GM23338 (cell line): ENCODE measurements around the gene IL17REL. TPM values are rescaled to one million over a fixed set of nuclear protein-coding genes. Genes with fewer than 3 reads are reported as not detected.

Source experiments
- ATAC-seq: fragments of 200-7000 bp; cut with Tn5 transposase; 3 replicates; pipeline ENCODE4 v1.9.1; 2020
- DNase-seq: peaks from one replicate; pipeline ENCODE4 v3.0.0-alpha.2; 2015; ENCODE audit warnings: low spot score
- H2AFZ ChIP-seq: fragments of 200-600 bp; sonication (generic); 2 replicates; pipeline ENCODE4 v1.8.0; 2016; ENCODE audit warnings: antibody characterized with exemption, mild to moderate bottlenecking, moderate library complexity
- H3F3A ChIP-seq: fragments of 200-600 bp; sonication (generic); replicated peaks from 2 replicates; pipeline ENCODE4 v1.8.0; 2017; ENCODE audit warnings: antibody characterized with exemption, mixed run types, low read depth
- H3K27ac ChIP-seq: fragments of 200-600 bp; sonication (generic); 2 replicates; pipeline ENCODE4 v1.6.1; 2016; ENCODE audit warnings: low read depth
- H3K27me3 ChIP-seq: fragments of 200-600 bp; sonication (generic); 2 replicates; pipeline ENCODE4 v1.8.0; 2016; ENCODE audit warnings: mild to moderate bottlenecking, mixed run types, moderate library complexity; ENCODE audit not compliant: insufficient read depth
- H3K36me3 ChIP-seq: fragments of 200-600 bp; sonication (generic); 2 replicates; pipeline ENCODE4 v1.8.0; 2016; ENCODE audit warnings: mild to moderate bottlenecking; ENCODE audit not compliant: insufficient read depth
- H3K4me1 ChIP-seq: fragments of 200-600 bp; sonication (generic); 2 replicates; pipeline ENCODE4 v1.8.0; 2016; ENCODE audit warnings: mild to moderate bottlenecking, moderate library complexity; ENCODE audit not compliant: insufficient read depth
- H3K4me2 ChIP-seq: fragments of 200-600 bp; sonication (generic); 2 replicates; pipeline ENCODE4 v1.7.1; 2017; ENCODE audit warnings: mixed run types
- H3K4me3 ChIP-seq: fragments of 200-600 bp; sonication (generic); 2 replicates; pipeline ENCODE4 v1.6.1; 2016; ENCODE audit warnings: mixed run types
- H3K79me2 ChIP-seq: fragments of 200-600 bp; sonication (generic); replicated peaks from 2 replicates; pipeline ENCODE4 v1.8.0; 2017; ENCODE audit warnings: mild to moderate bottlenecking; ENCODE audit not compliant: insufficient read depth
- H3K9me2 ChIP-seq: fragments of 200-600 bp; sonication (generic); 2 replicates; pipeline ENCODE4 v1.8.0; 2017; ENCODE audit not compliant: insufficient read depth
- H4K20me1 ChIP-seq: fragments of 200-600 bp; sonication (generic); replicated peaks from 2 replicates; pipeline ENCODE4 v1.8.0; 2017; ENCODE audit warnings: mild to moderate bottlenecking; ENCODE audit not compliant: insufficient read depth
- H3K27ac Mint-ChIP-seq: 2 replicates; pipeline ENCODE4 v1.8.0; 2020; ENCODE audit warnings: inconsistent platforms, mild to moderate bottlenecking, moderate library complexity, mixed read lengths
- H3K27me3 Mint-ChIP-seq: 3 replicates; pipeline ENCODE4 v1.8.0; 2022; ENCODE audit warnings: low read depth, mild to moderate bottlenecking, moderate library complexity, mixed read lengths, inconsistent platforms; ENCODE audit not compliant: insufficient read depth, poor library complexity
- H3K36me3 Mint-ChIP-seq: 3 replicates; pipeline ENCODE4 v1.8.0; 2021; ENCODE audit warnings: low read depth, mild to moderate bottlenecking, inconsistent platforms, moderate library complexity, mixed read lengths
- H3K4me1 Mint-ChIP-seq: 3 replicates; pipeline ENCODE4 v1.8.0; 2020; ENCODE audit warnings: mild to moderate bottlenecking, inconsistent platforms, mixed read lengths
- H3K4me3 Mint-ChIP-seq: 3 replicates; pipeline ENCODE4 v1.8.0; 2021; ENCODE audit warnings: moderate library complexity, mild to moderate bottlenecking, inconsistent platforms, mixed read lengths
- H3K9me3 Mint-ChIP-seq: 3 replicates; pipeline ENCODE4 v1.8.0; 2020; ENCODE audit warnings: moderate library complexity, mild to moderate bottlenecking, inconsistent platforms, mixed read lengths
- EZH2phosphoT487 ChIP-seq: fragments of 200-600 bp; sonication (generic); IDR thresholded peaks from one replicate; pipeline ENCODE4 v1.8.1; 2018; ENCODE audit warnings: antibody characterized with exemption; ENCODE audit not compliant: unreplicated experiment
- REST ChIP-seq: IDR thresholded peaks from one replicate; pipeline ENCODE4 v1.6.1; 2018; ENCODE audit warnings: antibody characterized with exemption; ENCODE audit not compliant: unreplicated experiment
- STAT1 ChIP-seq: IDR thresholded peaks from one replicate; pipeline ENCODE4 v1.6.1; 2016; ENCODE audit warnings: antibody characterized with exemption; ENCODE audit not compliant: unreplicated experiment
- polyA plus RNA-seq: library from polyadenylated mRNA; unstranded; fragments of >200 nt; fragmentation: Nextera tagmentation; extraction: Ambion mirVana; gene quantifications from 2 replicates; pipeline ENCODE4 v1.2.1, GENCODE V29; 2016
- total RNA-seq: library from RNA; depleted of rRNA; stranded (reverse); fragments of >200 nt; shearing (Covaris generic); gene quantifications from 2 replicates; pipeline ENCODE4 v1.2.3, GENCODE V29; 2014
- TF ChIP-seq, protein P1 (sequence below): fragments of 250-450 bp; sonication (Bioruptor Pico); IDR thresholded peaks from 2 replicates; pipeline ENCODE4 v1.5.0; 2020; ENCODE audit warnings: mild to moderate bottlenecking, moderate library complexity
- TF ChIP-seq, protein P2 (sequence below), 2 experiments: fragments of 200-600 bp in 1 of 2; sonication (generic) in 1 of 2; conservative IDR thresholded peaks; 2 replicates each; pipeline versions ENCODE4 v1.5.1 to v1.6.1; 2016 to 2017; ENCODE audit warnings: antibody characterized with exemption in 2 of 2, low read depth in 2 of 2, mild to moderate bottlenecking in 2 of 2, moderate library complexity in 1 of 2

Gene IL17REL
- total and polyA plus RNA-seq, 2 experiments from 2014 or later: 0.31 TPM; not detected in 1

DNA sequence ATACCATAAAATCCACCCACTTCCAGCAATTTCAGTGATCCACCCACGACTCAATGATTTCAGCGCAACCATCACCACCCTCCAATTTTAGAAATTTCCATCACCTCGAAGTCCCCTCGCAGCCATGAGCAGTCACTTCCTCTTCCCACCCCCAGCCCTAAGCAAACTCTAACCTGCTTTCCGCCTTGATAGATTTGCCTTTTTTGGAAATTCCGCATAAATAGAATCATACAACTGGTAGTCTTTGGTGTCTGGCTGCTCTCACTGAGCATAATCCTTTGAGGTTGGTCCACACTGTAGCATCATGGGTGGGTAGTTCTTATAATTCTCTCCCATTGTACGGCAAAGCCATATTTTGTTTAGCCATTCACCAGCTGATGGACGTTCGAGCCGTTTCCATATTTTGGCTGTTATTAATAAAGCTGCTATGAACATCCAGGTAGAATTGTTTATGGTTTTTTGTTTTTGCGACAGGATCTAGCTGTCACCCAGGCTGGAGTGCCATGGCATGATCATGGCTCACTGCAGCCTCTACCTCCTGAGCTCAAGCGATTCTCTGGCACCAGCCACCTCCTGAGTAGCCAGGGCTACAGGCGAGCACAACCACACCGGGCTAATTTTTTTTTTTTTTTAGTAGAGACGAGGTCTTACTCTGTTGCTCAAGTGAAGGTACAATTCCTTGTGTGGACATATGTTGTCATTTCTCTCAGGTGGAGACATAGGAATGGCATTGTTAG is 36.0 kb downstream of the IL17REL start (continued):
- TF ChIP-seq, protein P1, sequence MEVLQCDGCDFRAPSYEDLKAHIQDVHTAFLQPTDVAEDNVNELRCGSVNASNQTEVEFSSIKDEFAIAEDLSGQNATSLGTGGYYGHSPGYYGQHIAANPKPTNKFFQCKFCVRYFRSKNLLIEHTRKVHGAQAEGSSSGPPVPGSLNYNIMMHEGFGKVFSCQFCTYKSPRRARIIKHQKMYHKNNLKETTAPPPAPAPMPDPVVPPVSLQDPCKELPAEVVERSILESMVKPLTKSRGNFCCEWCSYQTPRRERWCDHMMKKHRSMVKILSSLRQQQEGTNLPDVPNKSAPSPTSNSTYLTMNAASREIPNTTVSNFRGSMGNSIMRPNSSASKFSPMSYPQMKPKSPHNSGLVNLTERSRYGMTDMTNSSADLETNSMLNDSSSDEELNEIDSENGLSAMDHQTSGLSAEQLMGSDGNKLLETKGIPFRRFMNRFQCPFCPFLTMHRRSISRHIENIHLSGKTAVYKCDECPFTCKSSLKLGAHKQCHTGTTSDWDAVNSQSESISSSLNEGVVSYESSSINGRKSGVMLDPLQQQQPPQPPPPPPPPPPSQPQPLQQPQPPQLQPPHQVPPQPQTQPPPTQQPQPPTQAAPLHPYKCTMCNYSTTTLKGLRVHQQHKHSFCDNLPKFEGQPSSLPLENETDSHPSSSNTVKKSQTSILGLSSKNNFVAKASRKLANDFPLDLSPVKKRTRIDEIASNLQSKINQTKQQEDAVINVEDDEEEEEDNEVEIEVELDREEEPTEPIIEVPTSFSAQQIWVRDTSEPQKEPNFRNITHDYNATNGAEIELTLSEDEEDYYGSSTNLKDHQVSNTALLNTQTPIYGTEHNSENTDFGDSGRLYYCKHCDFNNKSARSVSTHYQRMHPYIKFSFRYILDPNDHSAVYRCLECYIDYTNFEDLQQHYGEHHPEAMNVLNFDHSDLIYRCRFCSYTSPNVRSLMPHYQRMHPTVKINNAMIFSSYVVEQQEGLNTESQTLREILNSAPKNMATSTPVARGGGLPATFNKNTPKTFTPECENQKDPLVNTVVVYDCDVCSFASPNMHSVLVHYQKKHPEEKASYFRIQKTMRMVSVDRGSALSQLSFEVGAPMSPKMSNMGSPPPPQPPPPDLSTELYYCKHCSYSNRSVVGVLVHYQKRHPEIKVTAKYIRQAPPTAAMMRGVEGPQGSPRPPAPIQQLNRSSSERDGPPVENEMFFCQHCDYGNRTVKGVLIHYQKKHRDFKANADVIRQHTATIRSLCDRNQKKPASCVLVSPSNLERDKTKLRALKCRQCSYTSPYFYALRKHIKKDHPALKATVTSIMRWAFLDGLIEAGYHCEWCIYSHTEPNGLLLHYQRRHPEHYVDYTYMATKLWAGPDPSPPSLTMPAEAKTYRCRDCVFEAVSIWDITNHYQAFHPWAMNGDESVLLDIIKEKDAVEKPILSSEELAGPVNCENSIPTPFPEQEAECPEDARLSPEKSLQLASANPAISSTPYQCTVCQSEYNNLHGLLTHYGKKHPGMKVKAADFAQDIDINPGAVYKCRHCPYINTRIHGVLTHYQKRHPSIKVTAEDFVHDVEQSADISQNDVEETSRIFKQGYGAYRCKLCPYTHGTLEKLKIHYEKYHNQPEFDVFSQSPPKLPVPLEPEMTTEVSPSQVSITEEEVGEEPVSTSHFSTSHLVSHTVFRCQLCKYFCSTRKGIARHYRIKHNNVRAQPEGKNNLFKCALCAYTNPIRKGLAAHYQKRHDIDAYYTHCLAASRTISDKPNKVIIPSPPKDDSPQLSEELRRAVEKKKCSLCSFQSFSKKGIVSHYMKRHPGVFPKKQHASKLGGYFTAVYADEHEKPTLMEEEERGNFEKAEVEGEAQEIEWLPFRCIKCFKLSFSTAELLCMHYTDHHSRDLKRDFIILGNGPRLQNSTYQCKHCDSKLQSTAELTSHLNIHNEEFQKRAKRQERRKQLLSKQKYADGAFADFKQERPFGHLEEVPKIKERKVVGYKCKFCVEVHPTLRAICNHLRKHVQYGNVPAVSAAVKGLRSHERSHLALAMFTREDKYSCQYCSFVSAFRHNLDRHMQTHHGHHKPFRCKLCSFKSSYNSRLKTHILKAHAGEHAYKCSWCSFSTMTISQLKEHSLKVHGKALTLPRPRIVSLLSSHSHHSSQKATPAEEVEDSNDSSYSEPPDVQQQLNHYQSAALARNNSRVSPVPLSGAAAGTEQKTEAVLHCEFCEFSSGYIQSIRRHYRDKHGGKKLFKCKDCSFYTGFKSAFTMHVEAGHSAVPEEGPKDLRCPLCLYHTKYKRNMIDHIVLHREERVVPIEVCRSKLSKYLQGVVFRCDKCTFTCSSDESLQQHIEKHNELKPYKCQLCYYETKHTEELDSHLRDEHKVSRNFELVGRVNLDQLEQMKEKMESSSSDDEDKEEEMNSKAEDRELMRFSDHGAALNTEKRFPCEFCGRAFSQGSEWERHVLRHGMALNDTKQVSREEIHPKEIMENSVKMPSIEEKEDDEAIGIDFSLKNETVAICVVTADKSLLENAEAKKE: no peak
- TF ChIP-seq, protein P2, sequence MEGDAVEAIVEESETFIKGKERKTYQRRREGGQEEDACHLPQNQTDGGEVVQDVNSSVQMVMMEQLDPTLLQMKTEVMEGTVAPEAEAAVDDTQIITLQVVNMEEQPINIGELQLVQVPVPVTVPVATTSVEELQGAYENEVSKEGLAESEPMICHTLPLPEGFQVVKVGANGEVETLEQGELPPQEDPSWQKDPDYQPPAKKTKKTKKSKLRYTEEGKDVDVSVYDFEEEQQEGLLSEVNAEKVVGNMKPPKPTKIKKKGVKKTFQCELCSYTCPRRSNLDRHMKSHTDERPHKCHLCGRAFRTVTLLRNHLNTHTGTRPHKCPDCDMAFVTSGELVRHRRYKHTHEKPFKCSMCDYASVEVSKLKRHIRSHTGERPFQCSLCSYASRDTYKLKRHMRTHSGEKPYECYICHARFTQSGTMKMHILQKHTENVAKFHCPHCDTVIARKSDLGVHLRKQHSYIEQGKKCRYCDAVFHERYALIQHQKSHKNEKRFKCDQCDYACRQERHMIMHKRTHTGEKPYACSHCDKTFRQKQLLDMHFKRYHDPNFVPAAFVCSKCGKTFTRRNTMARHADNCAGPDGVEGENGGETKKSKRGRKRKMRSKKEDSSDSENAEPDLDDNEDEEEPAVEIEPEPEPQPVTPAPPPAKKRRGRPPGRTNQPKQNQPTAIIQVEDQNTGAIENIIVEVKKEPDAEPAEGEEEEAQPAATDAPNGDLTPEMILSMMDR (conservative IDR thresholded peaks at IDR 0.05; ENCODE audit: low read depth in 2 of 2): no peak

- H3K9me2 ChIP-seq: no peaks in the 10 kb centered on the region
- peaks cover 7% of the 10 kb centered on the region for H3K27me3 Mint-ChIP-seq
- H3K4me2 ChIP-seq: no peak overlapping the region
- no peak overlapping the region for H3K4me3 Mint-ChIP-seq
- no peak overlapping the region for H2AFZ ChIP-seq
- H3K36me3 Mint-ChIP-seq: peaks cover 7% of the 10 kb centered on the region
- no peak overlapping the region; the same call in 1 of the 2 replicates for H3K27ac Mint-ChIP-seq
- H3K36me3 ChIP-seq: no peaks in the 10 kb centered on the region
- peaks cover 24% of the 10 kb centered on the region for H3K27me3 ChIP-seq
- H3K9me3 Mint-ChIP-seq: peaks cover 8% of the 10 kb centered on the region
- no peaks in the 10 kb centered on the region for H4K20me1 ChIP-seq
- no peaks in the 10 kb centered on the region for H3K4me1 ChIP-seq
- DNase-seq: peak; percentile 67
- peak; percentile 16 for ATAC-seq
- no peak overlapping the region for H3K27ac ChIP-seq
- H3K4me3 ChIP-seq: no peak overlapping the region
- no peaks in the 10 kb centered on the region for H3K79me2 ChIP-seq
- peaks cover 5% of the 10 kb centered on the region; the same call in 2 of the 3 replicates for H3K4me1 Mint-ChIP-seq
- H3F3A ChIP-seq: peaks cover 10% of the 10 kb centered on the region; the same call in 1 of the 2 replicates
- TF ChIP-seq REST (no peak), EZH2phosphoT487 (no peak), STAT1 (no peak)
These were observed 36.8 kb downstream of the IL17REL start for GRCh38 chr22:49975543-49976389.
